ENCODE results near the gene PACC1.

The PACC1 gene

DNA sequence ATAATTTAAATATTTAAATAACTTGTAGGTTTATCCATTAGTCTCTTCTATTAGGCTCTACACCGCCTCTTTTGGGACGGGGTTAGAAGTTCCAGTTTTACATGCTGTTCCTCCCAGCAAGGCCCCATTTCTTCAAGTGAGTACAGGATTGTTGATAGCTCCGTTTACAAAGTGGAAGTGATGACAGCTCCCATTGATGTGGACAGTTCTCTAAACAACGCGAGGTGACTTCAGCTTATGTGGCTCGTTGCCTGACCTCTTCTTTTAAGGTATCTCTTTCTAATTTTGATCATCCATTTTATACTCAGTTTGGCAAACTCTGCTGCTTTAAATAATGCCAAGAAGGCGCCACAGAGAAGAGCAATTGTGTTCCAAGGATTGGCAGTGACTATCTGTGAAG, 49.7 kb downstream of the PACC1 start:
- no peak overlapping the region for H3K27ac Mint-ChIP-seq
- peaks cover 67% of the 10 kb centered on the region for H3K36me3 Mint-ChIP-seq (ENCODE audit: low read depth)
- H3K27me3 Mint-ChIP-seq (ENCODE audit: low read depth), result no peaks in the 10 kb centered on the region
- H3K4me3 Mint-ChIP-seq, result no peak overlapping the region
- no peaks in the 10 kb centered on the region for H3K4me1 Mint-ChIP-seq
- H3K9me3 Mint-ChIP-seq, result peaks cover 10% of the 10 kb centered on the region
- TF ChIP-seq, protein P1, sequence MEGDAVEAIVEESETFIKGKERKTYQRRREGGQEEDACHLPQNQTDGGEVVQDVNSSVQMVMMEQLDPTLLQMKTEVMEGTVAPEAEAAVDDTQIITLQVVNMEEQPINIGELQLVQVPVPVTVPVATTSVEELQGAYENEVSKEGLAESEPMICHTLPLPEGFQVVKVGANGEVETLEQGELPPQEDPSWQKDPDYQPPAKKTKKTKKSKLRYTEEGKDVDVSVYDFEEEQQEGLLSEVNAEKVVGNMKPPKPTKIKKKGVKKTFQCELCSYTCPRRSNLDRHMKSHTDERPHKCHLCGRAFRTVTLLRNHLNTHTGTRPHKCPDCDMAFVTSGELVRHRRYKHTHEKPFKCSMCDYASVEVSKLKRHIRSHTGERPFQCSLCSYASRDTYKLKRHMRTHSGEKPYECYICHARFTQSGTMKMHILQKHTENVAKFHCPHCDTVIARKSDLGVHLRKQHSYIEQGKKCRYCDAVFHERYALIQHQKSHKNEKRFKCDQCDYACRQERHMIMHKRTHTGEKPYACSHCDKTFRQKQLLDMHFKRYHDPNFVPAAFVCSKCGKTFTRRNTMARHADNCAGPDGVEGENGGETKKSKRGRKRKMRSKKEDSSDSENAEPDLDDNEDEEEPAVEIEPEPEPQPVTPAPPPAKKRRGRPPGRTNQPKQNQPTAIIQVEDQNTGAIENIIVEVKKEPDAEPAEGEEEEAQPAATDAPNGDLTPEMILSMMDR (IDR thresholded peaks at IDR 0.05; ENCODE audit: unreplicated experiment in 3 of 3), result no peak

DNA sequence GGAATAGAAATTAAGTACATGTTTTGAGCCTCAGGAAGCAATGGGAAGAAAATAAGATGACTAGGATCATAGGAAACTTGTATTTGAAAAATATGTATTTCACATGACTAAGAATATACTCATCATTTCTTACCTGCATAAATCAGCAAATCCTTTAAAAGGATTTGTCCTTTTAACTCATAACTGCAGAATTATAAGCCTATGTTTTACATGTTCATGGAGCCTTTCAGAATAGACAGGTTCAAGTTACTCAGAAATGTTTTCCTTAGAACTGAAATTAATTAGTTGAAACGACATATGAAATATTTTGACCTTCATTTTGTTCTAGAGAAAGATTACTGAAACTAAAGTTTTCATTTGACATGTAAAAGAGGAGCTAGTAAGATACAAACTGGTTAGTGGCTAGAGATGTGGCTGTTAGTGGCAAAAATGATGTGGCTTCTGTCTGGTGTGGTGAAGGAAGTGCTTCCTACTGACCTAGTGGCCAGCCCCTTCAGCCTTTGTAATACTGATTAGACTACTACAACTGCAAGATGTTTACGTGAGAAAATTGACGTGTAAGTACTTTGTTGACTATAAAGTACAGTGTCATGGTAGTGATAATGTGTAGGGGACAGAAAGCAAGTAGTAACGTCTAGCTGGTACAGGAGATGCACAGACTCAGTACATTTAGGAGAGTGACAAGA, 54.7 kb downstream of the PACC1 start:
- Mint-ChIP-seq H3K27me3 (ENCODE audit: low read depth) (no peaks in the 10 kb centered on the region), H3K36me3 (ENCODE audit: low read depth) (peaks cover 47% of the 10 kb centered on the region), H3K4me1 (no peaks in the 10 kb centered on the region), H3K4me3 (no peak overlapping the region), H3K27ac (no peak overlapping the region), H3K9me3 (no peaks in the 10 kb centered on the region)
- TF ChIP-seq, protein P1 (IDR thresholded peaks at IDR 0.05; ENCODE audit: unreplicated experiment in 3 of 3), result no peak

DNA sequence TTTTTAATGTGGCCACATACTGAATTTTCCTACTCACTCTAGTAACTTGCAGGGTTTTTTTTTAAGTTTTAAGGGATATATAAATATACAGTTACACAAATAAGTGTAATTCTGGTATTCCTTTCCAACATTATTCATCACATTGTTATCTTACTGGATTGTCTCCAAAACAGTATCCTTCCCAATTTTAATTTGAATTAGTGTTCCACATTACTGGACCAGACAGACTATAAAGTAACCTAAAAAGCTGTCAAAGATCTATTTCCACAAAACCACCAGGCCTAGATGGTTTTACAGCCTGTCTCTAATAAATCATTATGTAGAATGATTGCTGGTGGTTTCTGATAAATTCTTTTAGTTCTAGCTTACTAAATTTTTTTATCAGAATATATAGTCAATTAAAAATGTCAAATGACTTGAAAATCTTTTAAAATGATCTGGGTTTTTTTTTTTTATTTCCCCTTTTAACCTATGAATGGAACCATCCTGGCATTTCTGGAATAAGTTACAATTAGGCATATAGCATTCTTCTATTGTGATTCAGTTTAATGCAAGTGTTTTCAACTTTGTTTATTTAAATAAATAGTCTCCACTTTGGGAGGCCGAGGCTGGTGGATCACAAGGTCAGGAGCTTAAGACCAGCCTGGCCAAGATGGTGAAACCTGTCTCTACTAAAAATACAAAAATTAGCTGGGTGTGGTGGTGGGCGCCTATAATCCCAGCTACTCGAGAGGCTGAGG, 59.3 kb downstream of the PACC1 start:
- no peak overlapping the region for H3K4me3 Mint-ChIP-seq
- peaks cover 44% of the 10 kb centered on the region for H3K36me3 Mint-ChIP-seq (ENCODE audit: low read depth)

DNA sequence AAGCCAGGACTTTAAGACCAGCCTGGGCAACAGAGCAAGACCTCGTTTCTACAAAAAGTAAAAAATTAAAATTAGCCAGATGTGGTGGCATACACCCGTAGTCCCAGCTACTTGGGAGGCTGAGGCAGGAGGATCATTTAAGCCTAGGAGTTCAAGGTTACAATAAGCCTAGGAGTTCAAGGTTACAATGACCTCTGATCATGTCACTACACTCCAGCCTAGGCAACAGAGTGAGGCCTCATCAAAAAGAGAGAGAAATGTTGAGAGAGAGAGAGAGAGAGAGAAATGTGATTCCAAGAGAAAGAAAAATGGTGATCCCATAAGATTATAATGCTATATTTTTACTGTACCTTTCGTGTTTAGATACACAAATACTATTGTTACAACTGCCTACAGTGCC, 60.2 kb downstream of the PACC1 start:
- H3K4me3 Mint-ChIP-seq, result no peak overlapping the region
- no peaks in the 10 kb centered on the region for H3K4me1 Mint-ChIP-seq
- H3K9me3 Mint-ChIP-seq, result no peaks in the 10 kb centered on the region
- TF ChIP-seq, protein P1 (IDR thresholded peaks at IDR 0.05; ENCODE audit: unreplicated experiment in 3 of 3), result no peak
- no peak overlapping the region for H3K27ac Mint-ChIP-seq
- H3K27me3 Mint-ChIP-seq (ENCODE audit: low read depth), result no peaks in the 10 kb centered on the region
- peaks cover 39% of the 10 kb centered on the region for H3K36me3 Mint-ChIP-seq (ENCODE audit: low read depth)

More for the DNA sequence above, 59.3 kb downstream of the PACC1 start:
- Mint-ChIP-seq H3K4me1 (no peaks in the 10 kb centered on the region), H3K27me3 (ENCODE audit: low read depth) (no peaks in the 10 kb centered on the region), H3K27ac (no peak overlapping the region), H3K9me3 (no peaks in the 10 kb centered on the region)
- TF ChIP-seq, protein P1 (IDR thresholded peaks at IDR 0.05; ENCODE audit: unreplicated experiment in 3 of 3), result no peak

DNA sequence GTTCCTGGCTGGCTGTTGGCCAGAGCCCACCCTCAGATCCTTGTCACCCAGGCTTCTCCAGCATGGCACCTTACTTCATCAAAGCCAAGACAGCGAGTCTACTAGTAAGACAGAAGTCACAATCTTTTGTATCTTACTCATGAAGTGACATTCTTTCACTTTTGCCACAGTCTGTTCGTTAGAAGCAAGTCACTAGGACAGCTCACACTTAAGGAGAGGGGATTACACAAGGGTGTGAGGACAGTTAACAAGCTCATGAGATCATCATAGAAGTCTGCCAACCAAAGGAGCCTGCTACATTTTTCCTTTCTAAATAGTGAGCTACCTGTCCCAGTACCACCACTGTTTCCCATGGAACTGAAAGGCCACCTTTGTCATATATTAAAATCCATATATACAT, 61.5 kb downstream of the PACC1 start:
- H3K36me3 Mint-ChIP-seq (ENCODE audit: low read depth), result peaks cover 30% of the 10 kb centered on the region
- TF ChIP-seq, protein P1 (IDR thresholded peaks at IDR 0.05; ENCODE audit: unreplicated experiment in 3 of 3), result no peak

More for the DNA sequence above, 61.5 kb downstream of the PACC1 start:
- no peaks in the 10 kb centered on the region for H3K4me1 Mint-ChIP-seq
- no peaks in the 10 kb centered on the region for H3K9me3 Mint-ChIP-seq
- H3K27me3 Mint-ChIP-seq (ENCODE audit: low read depth), result no peaks in the 10 kb centered on the region
- no peak overlapping the region for H3K4me3 Mint-ChIP-seq
- H3K27ac Mint-ChIP-seq, result no peak overlapping the region

Data from nephron (organoid).